Activated naive CD8-positive, alpha-beta T cell treated with anti-CD3 and anti-CD28 coated beads, Interleukin-2, amount 10 ng/mL, durations not matched to agents 7 days and 5 days (primary cell): Measurements from ENCODE around the gene SLC39A11. TPM values are rescaled to one million over a fixed set of nuclear protein-coding genes. Genes with fewer than 3 reads are reported as not detected.

ENCODE experiments used
- ATAC-seq: fragments of 150-1000 bp; cut with Tn5 transposase; one replicate; pipeline ENCODE4 v1.10.0; 2021; ENCODE audit warnings: low read depth, moderate library complexity
- POLR2A ChIA-PET: fragments of 350-600 bp; sonication (Branson Sonifier 250); formaldehyde crosslinking; loops from one replicate; lab custom pipeline; 2021; ENCODE audit warnings: antibody characterized with exemption; lab: Charles Lee
- DNase-seq: peaks from one replicate; pipeline ENCODE4 v3.0.0; 2021
- H3K27ac Mint-ChIP-seq: one replicate; pipeline ENCODE4 v1.8.0; 2022; ENCODE audit warnings: mild to moderate bottlenecking, mixed read lengths
- H3K27me3 Mint-ChIP-seq: one replicate; pipeline ENCODE4 v1.8.0; 2022; ENCODE audit warnings: mild to moderate bottlenecking, moderate library complexity, mixed read lengths
- H3K36me3 Mint-ChIP-seq: one replicate; pipeline ENCODE4 v1.8.0; 2021; ENCODE audit warnings: mild to moderate bottlenecking, mixed read lengths
- H3K4me1 Mint-ChIP-seq: one replicate; pipeline ENCODE4 v1.8.0; 2021; ENCODE audit warnings: mixed read lengths
- H3K4me3 Mint-ChIP-seq: one replicate; pipeline ENCODE4 v1.8.0; 2022; ENCODE audit warnings: mild to moderate bottlenecking, moderate library complexity, mixed read lengths
- H3K9me3 Mint-ChIP-seq: one replicate; pipeline ENCODE4 v1.8.0; 2021; ENCODE audit warnings: mixed read lengths
- total RNA-seq, 2 experiments: library from RNA; stranded (reverse); gene quantifications; one replicate each; pipeline ENCODE4 v1.2.3, GENCODE V29; 2021

Gene SLC39A11
- total RNA-seq, 2 experiments from 2014 or later: 18.2 to 18.8 TPM

DNA sequence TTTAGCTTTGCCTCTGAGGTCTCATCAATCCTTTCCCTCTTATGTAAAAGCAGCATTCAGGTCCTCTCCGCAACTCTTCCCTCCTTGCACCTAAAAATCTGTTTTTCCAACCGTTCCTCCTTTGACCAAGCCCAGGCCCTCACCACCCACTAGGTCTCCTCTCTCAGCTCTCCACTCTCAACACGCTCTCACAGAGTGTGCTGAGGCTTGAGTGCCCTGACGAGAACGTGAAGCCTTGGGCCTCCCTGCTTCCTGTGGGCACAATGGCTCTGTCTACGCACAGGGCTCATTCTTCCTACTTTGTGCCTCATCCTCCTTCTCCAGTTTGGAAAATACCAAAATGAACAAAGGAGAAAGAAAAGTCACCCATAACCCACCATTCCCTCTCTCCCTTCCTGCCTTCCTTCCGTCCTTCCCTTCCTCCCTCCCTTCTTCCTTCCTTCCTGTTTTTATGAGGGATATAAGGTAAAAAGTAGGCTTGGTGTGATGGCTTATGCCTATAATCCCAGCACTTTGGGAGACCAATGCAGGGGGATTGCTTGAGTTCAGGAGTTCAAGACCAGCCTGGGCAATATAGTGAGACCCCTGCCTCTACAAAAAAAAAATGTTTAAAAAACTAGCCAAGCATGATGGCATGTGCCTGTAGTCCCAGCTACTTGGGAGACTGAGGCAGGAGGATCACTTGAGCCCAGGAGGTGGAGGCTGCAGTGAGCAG is 31.3 kb upstream of the SLC39A11 start:
- H3K27me3 Mint-ChIP-seq: no peaks in the 10 kb centered on the region
- POLR2A ChIA-PET: no interaction called here
- H3K4me1 Mint-ChIP-seq: no peaks in the 10 kb centered on the region

DNA sequence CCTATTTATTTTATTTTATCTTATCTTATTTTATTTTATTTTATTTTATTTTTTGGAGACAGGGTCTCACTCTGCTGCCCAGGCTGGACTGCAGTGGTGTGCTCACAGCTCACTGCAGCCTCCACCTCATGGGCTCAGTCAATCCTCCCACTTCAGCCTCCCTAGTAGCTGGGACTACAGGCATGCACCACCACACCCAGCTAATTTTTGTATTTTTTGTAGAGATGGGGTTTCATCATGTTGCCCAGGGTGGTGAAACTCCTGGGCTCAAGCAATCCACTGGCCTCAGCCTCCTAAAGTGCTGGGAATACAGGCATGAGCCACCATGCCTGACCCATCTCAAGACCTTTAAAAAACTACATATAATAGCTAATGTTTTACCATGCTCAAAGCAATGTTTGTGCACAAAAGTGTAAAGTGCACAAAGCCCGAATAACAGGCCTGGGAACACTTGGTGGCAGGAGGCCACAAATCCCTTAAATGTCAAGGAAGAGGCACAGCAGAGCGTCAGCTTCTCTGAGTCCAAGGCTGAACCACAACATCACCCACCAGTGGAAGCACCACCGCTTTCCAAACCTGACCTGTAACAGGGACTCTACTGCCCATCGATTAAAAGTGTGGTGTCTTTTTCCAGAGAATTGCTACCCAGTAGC is 30.6 kb upstream of the SLC39A11 start:
- ATAC-seq: no peak
- no peaks in the 10 kb centered on the region for H3K27me3 Mint-ChIP-seq
- H3K27ac Mint-ChIP-seq: no peak overlapping the region
- no peak overlapping the region for H3K4me3 Mint-ChIP-seq
- no peaks in the 10 kb centered on the region for H3K9me3 Mint-ChIP-seq
- H3K4me1 Mint-ChIP-seq: no peaks in the 10 kb centered on the region
- H3K36me3 Mint-ChIP-seq: no peaks in the 10 kb centered on the region
- POLR2A ChIA-PET: no interaction called here
- DNase-seq: no peak

More for the DNA sequence above, 31.3 kb upstream of the SLC39A11 start:
- DNase-seq (no peak), ATAC-seq (no peak)
- no peaks in the 10 kb centered on the region for H3K36me3 Mint-ChIP-seq
- no peak overlapping the region for H3K4me3 Mint-ChIP-seq
- no peaks in the 10 kb centered on the region for H3K9me3 Mint-ChIP-seq
- H3K27ac Mint-ChIP-seq: no peak overlapping the region

DNA sequence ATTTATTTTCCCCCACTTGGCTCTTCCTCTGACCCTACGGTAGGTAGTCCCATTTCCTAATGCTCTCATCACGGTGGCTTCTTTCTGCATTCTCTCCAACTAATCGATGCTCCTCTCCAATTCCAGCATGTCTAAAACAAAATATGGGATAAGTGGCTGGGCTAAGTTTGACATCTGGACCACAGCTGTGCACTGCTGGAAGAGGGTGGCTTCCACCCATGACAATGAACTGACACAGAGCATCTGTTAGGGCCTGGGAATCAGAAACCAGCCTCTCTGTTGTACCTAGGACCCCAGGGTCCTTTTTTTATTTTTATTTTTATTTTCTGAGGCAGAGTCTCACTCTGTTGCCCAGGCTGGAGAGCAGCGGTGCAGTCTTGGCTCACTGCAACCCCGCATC is 29.0 kb upstream of the SLC39A11 start:
- no peaks in the 10 kb centered on the region for H3K9me3 Mint-ChIP-seq
- ATAC-seq (no peak), DNase-seq (no peak)
- H3K4me3 Mint-ChIP-seq: no peak overlapping the region
- no peaks in the 10 kb centered on the region for H3K4me1 Mint-ChIP-seq
- no peak overlapping the region for H3K27ac Mint-ChIP-seq
- POLR2A ChIA-PET: no interaction called here
- no peaks in the 10 kb centered on the region for H3K36me3 Mint-ChIP-seq
- H3K27me3 Mint-ChIP-seq: no peaks in the 10 kb centered on the region

DNA sequence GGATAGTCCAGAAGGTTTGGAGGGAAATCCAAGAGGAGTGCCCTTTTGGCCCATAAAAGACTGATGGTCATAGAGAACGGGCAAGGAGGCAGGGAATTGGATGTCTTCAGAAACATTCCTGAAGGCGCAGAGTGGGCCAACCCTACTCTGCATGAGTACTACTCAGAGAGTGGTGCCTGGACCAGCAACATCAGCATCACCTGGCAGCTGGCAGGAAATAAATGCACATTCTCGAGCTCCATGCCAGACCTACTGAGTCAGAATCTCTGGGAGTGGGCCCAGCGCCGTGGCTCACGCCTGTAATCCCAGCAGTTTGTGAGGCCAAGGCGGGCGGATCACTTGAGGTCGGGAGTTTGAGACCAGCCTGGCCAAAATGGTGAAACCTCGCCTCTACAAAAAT is 27.1 kb upstream of the SLC39A11 start:
- POLR2A ChIA-PET: no interaction called here
- no peak overlapping the region for H3K27ac Mint-ChIP-seq
- no peaks in the 10 kb centered on the region for H3K36me3 Mint-ChIP-seq
- peaks cover 4% of the 10 kb centered on the region for H3K27me3 Mint-ChIP-seq
- DNase-seq (no peak), ATAC-seq (no peak)
- H3K9me3 Mint-ChIP-seq: peaks cover 3% of the 10 kb centered on the region
- H3K4me1 Mint-ChIP-seq: no peaks in the 10 kb centered on the region
- no peak overlapping the region for H3K4me3 Mint-ChIP-seq

DNA sequence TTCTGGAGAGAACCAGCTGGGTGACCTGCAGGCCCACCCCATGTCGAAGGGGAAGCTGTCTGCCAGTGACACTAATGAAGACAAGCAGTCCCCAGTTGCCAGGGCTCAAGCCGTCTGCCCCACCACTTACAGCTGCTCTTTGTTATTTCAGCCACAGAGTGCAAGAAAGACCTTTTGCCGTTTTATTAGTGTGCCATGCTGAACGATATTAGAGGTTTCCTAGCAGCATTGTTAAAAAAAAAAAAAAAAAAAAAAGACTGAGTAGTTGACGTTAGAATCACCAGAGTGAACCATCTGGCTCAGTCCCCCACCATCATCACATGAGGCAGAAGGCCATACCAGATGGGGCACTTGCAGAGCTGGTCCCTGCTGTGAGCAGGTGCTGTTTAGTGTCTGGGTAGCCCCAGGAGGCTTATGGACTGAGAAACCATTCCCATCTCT is 26.5 kb upstream of the SLC39A11 start:
- Mint-ChIP-seq H3K4me3 (no peak overlapping the region), H3K4me1 (no peaks in the 10 kb centered on the region), H3K9me3 (peaks cover 3% of the 10 kb centered on the region), H3K27me3 (peaks cover 6% of the 10 kb centered on the region), H3K36me3 (no peaks in the 10 kb centered on the region), H3K27ac (no peak overlapping the region)
- no peak for DNase-seq
- no peak for ATAC-seq
- POLR2A ChIA-PET: interaction anchor here (0.6 kb wide), 1 partner anchor 33 kb away, joined by 3 read pairs; no protein-coding TSS in a partner anchor

DNA sequence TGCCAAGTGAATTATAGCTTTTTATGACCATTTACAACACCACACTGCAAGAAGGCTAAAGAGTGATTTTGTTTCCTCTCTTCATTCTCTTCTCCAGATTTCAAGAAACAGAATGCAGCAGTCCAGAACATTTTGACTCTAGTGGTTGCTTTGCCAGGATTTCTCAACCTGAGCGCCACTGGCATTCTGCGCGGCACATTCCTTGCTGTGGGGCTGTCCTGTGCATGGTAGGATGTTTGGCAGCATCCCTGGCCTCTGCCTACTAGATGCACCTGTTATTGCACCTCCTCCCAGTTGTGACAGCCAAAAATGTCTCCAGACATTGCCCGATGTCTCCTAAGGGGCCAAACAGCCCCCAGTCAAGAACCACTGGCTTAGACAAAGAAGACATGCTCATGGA is 25.7 kb upstream of the SLC39A11 start:
- H3K27ac Mint-ChIP-seq: no peak overlapping the region
- peaks cover 3% of the 10 kb centered on the region for H3K9me3 Mint-ChIP-seq
- DNase-seq (no peak), ATAC-seq (no peak)
- H3K36me3 Mint-ChIP-seq: no peaks in the 10 kb centered on the region
- H3K4me1 Mint-ChIP-seq: no peaks in the 10 kb centered on the region
- H3K27me3 Mint-ChIP-seq: peaks cover 8% of the 10 kb centered on the region
- no peak overlapping the region for H3K4me3 Mint-ChIP-seq
- POLR2A ChIA-PET: no interaction called here

DNA sequence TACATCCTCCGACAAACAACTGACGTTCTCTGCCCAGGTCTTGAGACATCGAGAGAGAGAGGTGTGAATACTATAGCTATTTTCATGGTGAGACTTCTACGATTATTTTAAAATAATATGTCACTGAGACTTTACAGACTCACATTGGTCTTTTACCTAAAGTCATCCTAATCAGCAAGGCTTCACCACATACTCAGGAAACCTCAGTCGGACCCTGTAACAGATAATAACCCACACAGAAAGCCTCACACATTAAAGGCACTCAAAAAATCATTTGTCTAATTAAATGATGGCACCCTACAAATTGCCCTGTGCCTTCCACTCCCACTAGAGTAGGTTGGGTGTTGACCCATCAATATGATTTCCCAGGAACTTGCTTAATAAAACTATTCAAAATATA is 19.8 kb upstream of the SLC39A11 start:
- DNase-seq (no peak), ATAC-seq (no peak)
- POLR2A ChIA-PET: no interaction called here
- Mint-ChIP-seq H3K4me3 (no peak overlapping the region), H3K9me3 (peaks cover 3% of the 10 kb centered on the region), H3K4me1 (no peaks in the 10 kb centered on the region), H3K36me3 (no peaks in the 10 kb centered on the region), H3K27ac (no peak overlapping the region), H3K27me3 (peaks cover 8% of the 10 kb centered on the region)

DNA sequence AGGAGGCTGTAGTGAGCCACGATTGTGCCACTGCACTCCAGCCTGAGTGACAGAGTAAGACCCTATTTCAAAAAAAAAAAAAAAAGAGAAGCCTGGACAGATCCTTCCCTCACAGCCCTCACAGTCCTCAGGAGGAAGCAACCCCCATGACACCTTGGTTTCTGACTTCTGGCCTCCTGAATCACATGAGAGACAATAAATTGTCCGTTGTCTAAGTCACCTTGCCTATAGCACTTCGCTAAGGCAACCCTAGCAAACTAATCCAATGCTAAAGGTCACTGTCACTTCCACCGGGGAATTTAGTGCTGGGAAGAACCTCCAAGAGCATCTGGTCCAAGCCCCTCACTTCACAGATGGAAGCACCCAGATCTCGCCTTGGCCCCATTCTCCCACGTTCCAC is 18.9 kb upstream of the SLC39A11 start:
- DNase-seq (no peak), ATAC-seq (no peak)
- Mint-ChIP-seq H3K4me1 (no peaks in the 10 kb centered on the region), H3K27ac (no peak overlapping the region), H3K36me3 (no peaks in the 10 kb centered on the region), H3K9me3 (peaks cover 3% of the 10 kb centered on the region), H3K4me3 (no peak overlapping the region), H3K27me3 (peaks cover 8% of the 10 kb centered on the region)
- POLR2A ChIA-PET: no interaction called here

DNA sequence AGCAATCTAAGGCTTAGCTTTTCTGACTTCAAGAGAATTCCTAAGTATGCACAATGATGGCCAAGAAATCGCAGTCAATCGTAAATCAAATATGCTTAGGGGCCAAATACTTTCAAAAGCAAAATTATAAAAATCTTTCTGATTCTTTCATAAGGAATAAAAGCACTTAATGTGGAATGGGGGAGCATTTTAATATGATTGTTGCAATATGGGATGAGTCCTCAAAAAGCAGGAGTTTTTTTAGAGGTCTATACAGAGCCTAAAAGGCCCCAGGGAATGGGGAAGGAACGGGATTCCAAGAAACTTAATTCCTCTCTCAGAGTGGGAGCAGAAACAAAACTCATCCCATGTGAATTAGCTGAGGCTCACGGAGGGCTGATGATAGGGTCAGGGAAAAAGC is 14.7 kb upstream of the SLC39A11 start:
- no peaks in the 10 kb centered on the region for H3K27me3 Mint-ChIP-seq
- no peaks in the 10 kb centered on the region for H3K36me3 Mint-ChIP-seq
- H3K9me3 Mint-ChIP-seq: no peaks in the 10 kb centered on the region
- no peak overlapping the region for H3K27ac Mint-ChIP-seq
- no peaks in the 10 kb centered on the region for H3K4me1 Mint-ChIP-seq
- DNase-seq: no peak
- ATAC-seq: no peak
- POLR2A ChIA-PET: no interaction called here
- no peak overlapping the region for H3K4me3 Mint-ChIP-seq

DNA sequence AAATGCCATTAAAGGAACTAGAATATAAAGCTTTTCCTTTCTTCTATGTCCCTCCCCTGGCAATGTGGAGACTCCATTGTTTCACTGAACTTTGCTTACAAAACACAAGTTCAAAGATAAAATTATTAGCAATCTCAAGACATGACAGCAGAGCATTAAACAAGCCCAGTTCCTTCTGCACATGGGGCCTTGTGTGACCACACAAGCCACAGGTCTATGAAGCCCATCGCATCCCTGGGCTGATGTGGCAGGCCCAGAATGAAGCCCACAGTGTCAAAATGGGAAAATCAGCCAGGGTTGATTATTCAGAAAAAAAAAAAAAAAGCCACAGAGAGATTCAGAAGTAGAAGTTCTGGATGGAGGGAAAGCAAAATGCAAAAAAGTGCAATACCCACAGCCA is 12.9 kb upstream of the SLC39A11 start:
- Mint-ChIP-seq H3K27ac (no peak overlapping the region), H3K36me3 (no peaks in the 10 kb centered on the region), H3K4me1 (no peaks in the 10 kb centered on the region), H3K27me3 (no peaks in the 10 kb centered on the region), H3K9me3 (no peaks in the 10 kb centered on the region), H3K4me3 (no peak overlapping the region)
- ATAC-seq (no peak), DNase-seq (no peak)
- POLR2A ChIA-PET: interaction anchor here (0.7 kb wide), 1 partner anchor 19 kb away, joined by 3 read pairs; no protein-coding TSS in a partner anchor

DNA sequence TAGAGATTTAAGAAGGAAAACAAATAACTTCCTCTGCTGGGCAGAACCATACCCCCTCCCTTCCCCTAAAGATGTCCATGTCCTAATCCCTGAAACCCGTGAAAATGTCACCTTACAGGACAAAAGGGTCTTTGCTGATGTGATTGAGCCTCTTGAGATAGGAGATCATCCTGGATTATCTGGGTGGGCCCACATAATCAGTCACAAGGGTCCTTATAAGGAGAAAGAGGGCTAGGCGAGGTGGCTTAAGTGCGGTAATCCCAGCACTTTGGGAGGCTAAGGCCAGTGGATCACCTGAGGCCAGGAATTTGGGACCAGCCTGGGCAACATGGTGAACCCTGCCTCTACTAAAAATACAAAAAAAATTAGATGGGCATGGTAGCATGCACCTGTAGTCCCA is 12.0 kb upstream of the SLC39A11 start:
- no peak overlapping the region for H3K4me3 Mint-ChIP-seq
- DNase-seq (no peak), ATAC-seq (no peak)
- no peaks in the 10 kb centered on the region for H3K4me1 Mint-ChIP-seq
- peaks cover 6% of the 10 kb centered on the region for H3K27me3 Mint-ChIP-seq
- POLR2A ChIA-PET: no interaction called here
- H3K27ac Mint-ChIP-seq: no peak overlapping the region
- H3K36me3 Mint-ChIP-seq: no peaks in the 10 kb centered on the region
- H3K9me3 Mint-ChIP-seq: no peaks in the 10 kb centered on the region

DNA sequence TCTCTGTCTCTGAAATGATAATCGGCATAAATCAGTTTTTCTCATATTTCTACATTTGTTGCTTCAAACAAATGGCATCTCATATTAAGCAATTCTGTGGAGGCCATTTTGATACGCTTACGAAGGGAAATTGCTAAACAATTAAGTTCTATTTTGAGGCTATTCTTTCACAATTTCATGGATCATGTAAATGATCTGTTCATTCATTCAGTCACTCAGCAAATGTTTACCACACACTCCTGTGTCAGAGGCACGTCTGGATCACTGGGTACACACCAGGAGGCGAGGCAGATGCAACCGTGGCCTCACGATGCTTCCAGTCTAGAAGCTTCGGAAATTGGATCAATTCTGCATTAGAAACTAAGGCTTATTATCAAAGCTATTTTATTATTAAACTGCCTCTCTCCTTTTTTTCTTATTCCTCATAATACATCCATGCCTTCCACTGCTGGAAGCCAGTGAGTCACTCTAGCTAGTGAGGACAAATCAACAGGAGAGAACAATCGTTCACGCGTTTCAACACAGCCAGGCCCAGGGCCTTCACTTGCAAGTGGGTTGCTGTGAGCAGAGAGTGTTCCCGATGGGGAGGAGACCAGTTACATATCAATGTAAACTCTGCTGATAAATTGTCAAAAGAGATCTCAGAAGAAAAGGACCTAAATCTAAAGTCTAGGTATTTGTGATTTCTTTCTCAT is 11.3 kb upstream of the SLC39A11 start:
- peaks cover 9% of the 10 kb centered on the region for H3K27me3 Mint-ChIP-seq
- H3K4me3 Mint-ChIP-seq: no peak overlapping the region
- no peaks in the 10 kb centered on the region for H3K4me1 Mint-ChIP-seq
- H3K36me3 Mint-ChIP-seq: no peaks in the 10 kb centered on the region
- POLR2A ChIA-PET: no interaction called here
- ATAC-seq (no peak), DNase-seq (no peak)
- H3K27ac Mint-ChIP-seq: no peak overlapping the region
- no peaks in the 10 kb centered on the region for H3K9me3 Mint-ChIP-seq

DNA sequence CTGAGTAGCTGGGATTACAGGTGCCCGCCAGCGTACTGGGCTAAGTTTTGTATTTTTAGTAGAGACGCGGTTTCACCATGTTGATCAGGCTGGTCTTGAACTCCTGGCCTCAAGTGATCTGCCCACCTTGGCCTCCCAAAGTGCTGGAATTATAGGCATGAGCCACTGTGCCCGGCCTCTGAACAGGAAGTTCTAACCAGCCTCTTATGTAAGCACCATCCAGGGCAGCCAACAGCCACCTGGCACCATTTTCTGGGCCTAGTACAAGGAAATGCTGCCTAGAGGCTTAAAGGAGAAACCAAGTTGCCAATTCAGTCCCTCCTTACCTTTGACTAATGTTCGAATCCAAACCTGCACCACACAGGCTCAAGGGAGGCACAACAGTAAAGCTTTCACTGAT is 8.5 kb upstream of the SLC39A11 start:
- Mint-ChIP-seq H3K9me3 (no peaks in the 10 kb centered on the region), H3K4me3 (no peak overlapping the region), H3K27ac (no peak overlapping the region), H3K27me3 (peaks cover 11% of the 10 kb centered on the region), H3K36me3 (no peaks in the 10 kb centered on the region), H3K4me1 (no peaks in the 10 kb centered on the region)
- no peak for ATAC-seq
- DNase-seq: no peak
- POLR2A ChIA-PET: no interaction called here

DNA sequence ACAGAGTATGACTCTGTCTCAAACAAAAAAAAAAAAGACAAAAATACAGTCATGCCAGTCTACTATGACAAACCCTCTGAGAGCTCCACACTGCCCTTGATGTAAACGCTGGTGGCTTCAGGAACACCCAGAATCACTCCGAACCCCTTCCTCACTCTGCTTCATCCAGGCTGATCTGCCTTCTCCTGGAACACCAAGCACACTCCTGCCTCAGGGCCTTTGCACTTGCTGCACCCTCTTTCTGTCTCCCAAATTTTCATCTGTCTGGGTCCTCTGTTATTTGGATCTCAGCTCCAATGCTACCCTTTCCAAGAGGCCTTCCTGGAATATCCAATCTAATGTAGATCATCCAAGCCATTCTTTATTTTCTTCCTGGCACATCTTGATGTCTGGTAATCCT is 7.9 kb upstream of the SLC39A11 start:
- ATAC-seq: no peak

More for the DNA sequence above, 7.9 kb upstream of the SLC39A11 start:
- Mint-ChIP-seq H3K4me3 (no peak overlapping the region), H3K4me1 (no peaks in the 10 kb centered on the region), H3K27me3 (peaks cover 15% of the 10 kb centered on the region), H3K36me3 (no peaks in the 10 kb centered on the region), H3K27ac (no peak overlapping the region), H3K9me3 (no peaks in the 10 kb centered on the region)
- DNase-seq: no peak
- POLR2A ChIA-PET: no interaction called here
